Measurements from ENCODE around the gene UAP1L1. TPM values are rescaled to one million over a fixed set of nuclear protein-coding genes. Genes with fewer than 3 reads are reported as not detected.

Gene UAP1L1
- total RNA-seq, 1 experiment from 2014 or later, result 15.1 TPM

- Histone ChIP-seq H3K27ac (ENCODE audit: low read length) (no peak overlapping the region), H3K9me3 (ENCODE audit: low read length) (no peaks in the 10 kb centered on the region), H3K79me2 (ENCODE audit: low read length) (no peaks in the 10 kb centered on the region), H3K4me1 (ENCODE audit: low read length) (peaks cover 8% of the 10 kb centered on the region), H2AFZ (ENCODE audit: low read length) (no peak overlapping the region), H3K36me3 (ENCODE audit: insufficient read depth, low read length) (no peaks in the 10 kb centered on the region), H3K4me3 (ENCODE audit: low read length) (no peak overlapping the region), H3K9me2 (replicated peaks; ENCODE audit: insufficient read depth, low read length) (no peaks in the 10 kb centered on the region), H4K20me1 (ENCODE audit: insufficient read depth, low read depth, low read length) (no peaks in the 10 kb centered on the region), H3K9ac (ENCODE audit: low read length) (no peak overlapping the region), H3K4me2 (ENCODE audit: low read depth, low read length, poor library complexity, severe bottlenecking) (no peak overlapping the region), H3K27me3 (ENCODE audit: low read length) (no peaks in the 10 kb centered on the region)
- DNase-seq, result no peak
Observed at GRCh38 chr9:137045294-137046087, 31.8 kb upstream of the UAP1L1 start.

- no peaks in the 10 kb centered on the region for H3K79me2 ChIP-seq (ENCODE audit: low read length)
- DNase-seq, result peak; percentile 91
- no peaks in the 10 kb centered on the region for H3K9me2 ChIP-seq (replicated peaks; ENCODE audit: insufficient read depth, low read length)
- H3K4me2 ChIP-seq (ENCODE audit: low read depth, low read length, poor library complexity, severe bottlenecking), result no peak within 1 kb of the TSS
- no peaks in the 10 kb centered on the region for H4K20me1 ChIP-seq (ENCODE audit: insufficient read depth, low read depth, low read length)
- no peaks in the 10 kb centered on the region for H3K9me3 ChIP-seq (ENCODE audit: low read length)
- no peak within 1 kb of the TSS for H3K4me3 ChIP-seq (ENCODE audit: low read length)
- H3K36me3 ChIP-seq (ENCODE audit: insufficient read depth, low read length), result no peaks in the 10 kb centered on the region
- no peak within 1 kb of the TSS for H3K27ac ChIP-seq (ENCODE audit: low read length)
- H2AFZ ChIP-seq (ENCODE audit: low read length), result no peak within 1 kb of the TSS
- no peak within 1 kb of the TSS for H3K9ac ChIP-seq (ENCODE audit: low read length)
- peaks cover 8% of the 10 kb centered on the region for H3K4me1 ChIP-seq (ENCODE audit: low read length)
- H3K27me3 ChIP-seq (ENCODE audit: low read length), result no peaks in the 10 kb centered on the region
Observed at GRCh38 chr9:137046088-137046787, 31.1 kb upstream of the UAP1L1 start, which contains the start of gene NPDC1. TSS of gene NPDC1 (minus strand) at chr9:137046177. CDS start at chr9:137045989, 188 bp downstream.

- H3K9me2 ChIP-seq (replicated peaks; ENCODE audit: insufficient read depth, low read length), result no peaks in the 10 kb centered on the region
- no peak overlapping the region for H2AFZ ChIP-seq (ENCODE audit: low read length)
- no peak overlapping the region for H3K4me3 ChIP-seq (ENCODE audit: low read length)
- H3K36me3 ChIP-seq (ENCODE audit: insufficient read depth, low read length), result no peaks in the 10 kb centered on the region
- H3K27ac ChIP-seq (ENCODE audit: low read length), result no peak overlapping the region
- H3K27me3 ChIP-seq (ENCODE audit: low read length), result no peaks in the 10 kb centered on the region
- no peak overlapping the region for H3K9ac ChIP-seq (ENCODE audit: low read length)
- H3K9me3 ChIP-seq (ENCODE audit: low read length), result no peaks in the 10 kb centered on the region
- 0 out of 2 replicates have a peak, but pooled peaks cover 3% of the 10 kb centered on the region for H4K20me1 ChIP-seq (ENCODE audit: insufficient read depth, low read depth, low read length)
- no peaks in the 10 kb centered on the region for H3K4me1 ChIP-seq (ENCODE audit: low read length)
- no peak for DNase-seq
- no peak overlapping the region for H3K4me2 ChIP-seq (ENCODE audit: low read depth, low read length, poor library complexity, severe bottlenecking)
- no peaks in the 10 kb centered on the region for H3K79me2 ChIP-seq (ENCODE audit: low read length)
Observed at GRCh38 chr9:137048655-137049543, 28.4 kb upstream of the UAP1L1 start.

GRCh38 chr9:137049544-137050449 is 27.5 kb upstream of the UAP1L1 start:
- Histone ChIP-seq H3K9me2 (replicated peaks; ENCODE audit: insufficient read depth, low read length) (no peaks in the 10 kb centered on the region), H3K27me3 (ENCODE audit: low read length) (no peaks in the 10 kb centered on the region), H3K27ac (ENCODE audit: low read length) (no peak overlapping the region), H2AFZ (ENCODE audit: low read length) (no peak overlapping the region), H3K4me1 (ENCODE audit: low read length) (no peaks in the 10 kb centered on the region), H3K4me3 (ENCODE audit: low read length) (no peak overlapping the region), H3K9me3 (ENCODE audit: low read length) (no peaks in the 10 kb centered on the region), H3K36me3 (ENCODE audit: insufficient read depth, low read length) (no peaks in the 10 kb centered on the region), H4K20me1 (ENCODE audit: insufficient read depth, low read depth, low read length) (0 out of 2 replicates have a peak, but pooled peaks cover 3% of the 10 kb centered on the region), H3K4me2 (ENCODE audit: low read depth, low read length, poor library complexity, severe bottlenecking) (no peak overlapping the region), H3K79me2 (ENCODE audit: low read length) (no peaks in the 10 kb centered on the region), H3K9ac (ENCODE audit: low read length) (no peak overlapping the region)
- peak; percentile 87 for DNase-seq

- H3K9me3 ChIP-seq (ENCODE audit: low read length), result no peaks in the 10 kb centered on the region
- no peak overlapping the region for H3K4me2 ChIP-seq (ENCODE audit: low read depth, low read length, poor library complexity, severe bottlenecking)
- H3K4me1 ChIP-seq (ENCODE audit: low read length), result no peaks in the 10 kb centered on the region
- H3K4me3 ChIP-seq (ENCODE audit: low read length), result no peak overlapping the region
- no peaks in the 10 kb centered on the region for H3K36me3 ChIP-seq (ENCODE audit: insufficient read depth, low read length)
- DNase-seq, result no peak
- H3K27me3 ChIP-seq (ENCODE audit: low read length), result no peaks in the 10 kb centered on the region
- no peak overlapping the region for H2AFZ ChIP-seq (ENCODE audit: low read length)
- H3K27ac ChIP-seq (ENCODE audit: low read length), result no peak overlapping the region
- H3K79me2 ChIP-seq (ENCODE audit: low read length), result no peaks in the 10 kb centered on the region
- no peaks in the 10 kb centered on the region for H3K9me2 ChIP-seq (replicated peaks; ENCODE audit: insufficient read depth, low read length)
- 0 out of 2 replicates have a peak, but pooled peaks cover 3% of the 10 kb centered on the region for H4K20me1 ChIP-seq (ENCODE audit: insufficient read depth, low read depth, low read length)
- H3K9ac ChIP-seq (ENCODE audit: low read length), result no peak overlapping the region
Observed at GRCh38 chr9:137050570-137050969, 26.7 kb upstream of the UAP1L1 start.

- Histone ChIP-seq H2AFZ (ENCODE audit: low read length) (no peak overlapping the region), H3K79me2 (ENCODE audit: low read length) (no peaks in the 10 kb centered on the region), H3K9me3 (ENCODE audit: low read length) (no peaks in the 10 kb centered on the region), H3K27ac (ENCODE audit: low read length) (no peak overlapping the region), H3K4me1 (ENCODE audit: low read length) (no peaks in the 10 kb centered on the region), H3K9ac (ENCODE audit: low read length) (no peak overlapping the region), H3K36me3 (ENCODE audit: insufficient read depth, low read length) (no peaks in the 10 kb centered on the region), H3K4me2 (ENCODE audit: low read depth, low read length, poor library complexity, severe bottlenecking) (no peak overlapping the region), H3K27me3 (ENCODE audit: low read length) (no peaks in the 10 kb centered on the region), H3K9me2 (replicated peaks; ENCODE audit: insufficient read depth, low read length) (no peaks in the 10 kb centered on the region), H3K4me3 (ENCODE audit: low read length) (no peak overlapping the region), H4K20me1 (ENCODE audit: insufficient read depth, low read depth, low read length) (0 out of 2 replicates have a peak, but pooled peaks cover 3% of the 10 kb centered on the region)
- no peak for DNase-seq
Observed at GRCh38 chr9:137051145-137051724, 26.1 kb upstream of the UAP1L1 start.

- no peak overlapping the region for H2AFZ ChIP-seq (ENCODE audit: low read length)
Observed at GRCh38 chr9:137052293-137052692, 25.0 kb upstream of the UAP1L1 start.

More at GRCh38 chr9:137052293-137052692, 25.0 kb upstream of the UAP1L1 start:
- Histone ChIP-seq H3K9me2 (replicated peaks; ENCODE audit: insufficient read depth, low read length) (no peaks in the 10 kb centered on the region), H3K4me2 (ENCODE audit: low read depth, low read length, poor library complexity, severe bottlenecking) (no peak overlapping the region), H4K20me1 (ENCODE audit: insufficient read depth, low read depth, low read length) (0 out of 2 replicates have a peak, but pooled peaks cover 3% of the 10 kb centered on the region), H3K4me1 (ENCODE audit: low read length) (no peaks in the 10 kb centered on the region), H3K4me3 (ENCODE audit: low read length) (no peak overlapping the region), H3K27ac (ENCODE audit: low read length) (no peak overlapping the region), H3K79me2 (ENCODE audit: low read length) (no peaks in the 10 kb centered on the region), H3K27me3 (ENCODE audit: low read length) (no peaks in the 10 kb centered on the region), H3K9me3 (ENCODE audit: low read length) (no peaks in the 10 kb centered on the region), H3K9ac (ENCODE audit: low read length) (no peak overlapping the region), H3K36me3 (ENCODE audit: insufficient read depth, low read length) (no peaks in the 10 kb centered on the region)
- no peak for DNase-seq
